Stimulated activated CD4-positive, alpha-beta T cell treated with anti-CD3 and anti-CD28 coated beads, TNF-alpha, amount 100 ng/mL, for 4 hours (primary cell): ENCODE measurements around the gene PHIP.

ENCODE experiments used
- DNase-seq, 3 experiments: peaks; one replicate each; pipeline ENCODE4 v3.0.0-alpha.2; 2020; ENCODE audit warnings: low read depth in 3 of 3

The PHIP gene

DNA sequence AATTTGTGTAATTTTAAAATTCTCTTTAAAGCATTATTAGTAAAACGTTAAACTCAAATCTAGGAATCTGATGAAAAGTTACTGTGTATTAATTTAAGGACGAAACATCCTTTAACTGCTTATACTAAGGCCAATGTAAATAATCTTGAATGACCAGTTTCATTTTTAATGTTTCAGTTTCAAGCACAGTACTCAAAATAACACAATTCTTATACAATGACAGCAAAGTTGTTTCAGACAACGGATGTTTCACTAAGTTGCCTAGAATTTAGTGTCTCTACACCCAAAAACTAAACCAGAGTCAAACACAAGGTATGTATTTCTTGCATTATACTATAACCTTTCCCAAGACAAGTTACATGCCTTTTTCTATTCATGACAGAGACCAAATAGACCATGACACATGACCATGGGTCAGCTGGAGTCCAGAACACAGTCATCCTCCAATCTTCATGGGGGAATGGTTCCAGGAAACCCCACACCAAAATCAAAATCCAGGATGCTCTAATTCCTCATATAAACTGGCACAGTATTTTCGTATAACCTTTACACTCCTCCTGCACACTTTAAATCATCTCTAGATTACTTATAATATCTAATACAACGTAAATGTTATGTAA, 7.7 kb downstream of the PHIP start:
- DNase-seq, result no peak

DNA sequence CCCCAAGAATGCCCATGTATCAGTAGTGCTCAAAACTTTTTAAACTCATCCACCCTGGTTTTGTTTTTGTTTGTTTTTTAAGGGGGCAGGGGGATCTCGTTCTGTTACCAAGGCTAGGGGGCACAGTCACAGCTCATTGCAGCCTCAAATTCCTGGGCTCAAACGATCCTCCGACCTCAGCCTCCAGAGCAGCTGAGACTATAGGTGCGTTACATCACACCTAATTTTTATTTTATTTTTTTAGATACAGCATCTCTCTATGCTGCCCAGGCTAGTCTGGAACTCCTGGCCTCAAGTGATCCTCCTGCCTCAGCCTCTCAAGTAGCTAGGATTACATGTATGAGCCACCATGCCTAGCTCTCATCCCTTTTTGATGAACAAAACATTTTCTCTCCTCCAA, 11.2 kb downstream of the PHIP start:
- DNase-seq, result no peak

DNA sequence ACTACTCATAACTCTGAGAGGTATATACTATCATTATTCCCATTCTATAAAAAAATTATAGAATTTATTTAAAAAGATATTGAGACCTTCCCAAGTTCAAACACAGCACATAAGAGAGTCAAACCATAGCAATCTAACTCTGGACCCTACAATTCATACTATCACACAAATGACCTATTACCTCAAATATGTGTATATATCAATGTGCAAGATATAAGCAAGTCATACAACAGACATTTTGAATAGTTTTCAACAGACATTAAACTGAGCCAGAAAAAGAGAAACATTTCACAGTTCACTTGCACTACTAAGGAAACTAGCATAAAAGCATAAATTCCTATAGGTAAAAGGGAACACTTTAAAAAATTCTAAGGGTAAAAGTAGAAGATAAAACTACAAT, 11.7 kb downstream of the PHIP start:
- DNase-seq, result no peak

DNA sequence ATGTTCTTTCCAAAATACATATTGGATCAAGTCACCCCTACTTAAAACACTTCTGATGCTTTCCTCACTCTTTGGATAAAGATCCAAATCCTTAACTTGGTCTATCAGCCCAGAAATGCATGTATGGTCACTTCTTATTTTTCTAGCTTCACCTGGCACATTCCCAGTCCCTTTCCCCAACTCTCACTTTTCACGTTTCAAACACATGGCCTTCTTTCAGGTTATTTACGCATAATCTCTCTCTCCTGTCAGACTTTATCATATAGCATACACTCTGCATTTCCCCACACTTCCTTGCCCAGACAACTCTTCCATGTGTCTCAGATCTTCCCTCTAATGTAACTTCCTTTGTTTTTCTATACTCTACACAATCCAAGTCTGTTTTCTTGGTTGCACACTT, 12.8 kb downstream of the PHIP start:
- DNase-seq, result no peak

DNA sequence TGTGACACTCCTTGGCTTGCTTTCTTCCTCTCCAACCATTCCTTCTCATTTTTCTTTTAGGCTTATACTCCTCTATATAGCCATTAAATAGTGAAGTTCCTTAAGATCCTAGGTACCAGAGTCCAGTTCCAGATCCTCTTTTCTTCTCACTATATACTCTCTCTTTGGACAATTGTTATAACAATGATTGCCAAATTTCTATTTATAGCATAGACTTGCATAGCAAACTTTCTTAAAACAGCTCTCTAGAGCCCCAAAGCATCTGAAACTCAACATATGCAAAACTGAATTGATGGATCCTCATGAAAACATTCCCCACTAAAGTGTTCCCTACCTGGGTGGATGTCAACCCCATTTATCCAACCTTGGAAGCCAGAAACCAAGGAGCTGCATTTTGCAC, 13.4 kb downstream of the PHIP start:
- DNase-seq, result no peak

DNA sequence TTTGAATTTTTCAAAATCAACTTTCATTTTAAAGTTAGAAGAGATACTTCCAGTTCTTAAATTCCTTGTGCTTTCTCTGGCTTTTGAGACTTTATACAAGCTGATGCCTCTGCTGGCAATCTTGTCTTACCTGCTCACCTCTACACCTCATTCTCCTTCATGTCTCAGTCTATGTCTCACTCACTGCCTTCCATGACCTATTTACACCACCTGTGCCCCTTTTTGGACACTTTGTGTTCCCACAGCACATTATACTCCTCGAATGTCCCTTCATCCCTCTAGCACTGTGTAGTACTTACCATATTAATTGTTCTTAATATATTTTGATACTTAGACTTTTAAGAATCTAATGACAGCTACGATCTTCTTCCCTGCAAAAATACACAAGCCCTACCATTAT, 15.3 kb downstream of the PHIP start:
- no peak for DNase-seq

DNA sequence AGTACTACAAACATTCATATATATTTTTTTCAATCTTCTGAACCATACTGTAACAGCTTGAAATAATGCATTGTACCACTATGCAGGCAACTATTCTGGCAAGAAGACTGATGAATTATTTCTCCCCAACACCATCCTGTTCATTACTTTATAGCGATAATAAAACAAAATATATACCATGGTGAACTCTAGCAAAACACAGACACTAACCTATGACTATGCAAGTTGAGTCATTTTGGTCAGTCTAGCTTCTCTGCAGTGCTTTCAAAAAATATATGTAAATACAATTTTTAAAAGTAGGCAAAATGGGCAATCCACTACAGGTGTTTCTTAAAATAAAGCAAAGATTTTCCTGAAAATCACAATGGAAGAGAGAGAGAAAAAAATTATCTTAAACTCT, 20.3 kb downstream of the PHIP start:
- no peak for DNase-seq

DNA sequence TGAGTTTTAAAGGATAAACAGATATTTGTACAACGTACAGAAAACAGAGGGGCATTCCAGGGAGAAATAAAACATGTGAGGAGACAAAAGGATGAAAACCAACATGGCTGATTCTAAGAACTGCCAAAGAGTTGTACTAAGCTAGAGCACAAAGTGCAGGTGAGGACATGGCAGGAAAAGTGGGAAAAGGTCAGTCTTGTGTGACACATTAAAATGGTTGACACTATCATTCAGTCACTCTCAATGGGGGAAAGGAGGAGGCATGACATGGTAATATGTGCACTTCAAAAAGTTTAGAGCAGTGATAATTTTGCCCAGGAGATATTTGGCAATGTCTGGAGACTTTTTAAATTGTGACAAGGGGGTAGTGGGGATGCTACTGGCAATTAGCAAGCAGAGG, 21.8 kb downstream of the PHIP start:
- DNase-seq, result no peak

DNA sequence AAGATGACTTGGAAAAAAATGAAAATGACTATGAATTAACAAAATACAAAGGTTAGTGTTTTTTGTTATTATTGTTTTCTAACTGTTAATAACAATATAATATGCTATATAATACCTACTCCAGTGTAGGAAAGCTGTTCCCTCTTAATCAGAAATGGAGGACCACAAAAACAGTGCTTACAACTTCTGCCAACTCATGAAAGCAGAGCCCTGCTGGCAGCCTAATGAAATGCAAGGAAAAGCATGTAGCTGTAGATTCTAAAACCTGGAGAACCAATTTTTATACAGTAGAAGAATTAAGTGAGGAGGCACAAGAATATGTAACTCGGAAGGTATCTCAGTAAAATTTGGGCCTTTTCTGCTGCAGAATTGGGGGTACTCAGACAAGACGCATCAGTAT, 29.4 kb downstream of the PHIP start:
- no peak for DNase-seq

DNA sequence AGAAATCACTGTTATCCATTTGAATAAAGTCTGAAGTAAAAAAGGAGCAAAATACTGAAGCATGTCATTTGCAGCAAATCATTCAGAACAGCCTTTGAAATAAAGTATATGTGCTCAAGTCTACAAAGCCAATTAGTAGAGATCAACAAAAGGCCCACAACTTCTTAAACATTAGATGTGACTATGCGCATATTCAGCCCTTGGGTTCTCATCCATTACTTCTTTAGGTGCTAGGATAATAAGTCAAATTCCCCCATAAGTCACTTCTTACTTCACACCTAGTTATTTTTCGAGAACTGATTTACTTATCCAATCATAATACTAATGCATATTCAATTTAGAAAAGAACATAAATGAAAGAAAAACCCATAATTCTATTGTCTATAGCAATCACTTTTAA, 31.0 kb downstream of the PHIP start:
- no peak for DNase-seq

DNA sequence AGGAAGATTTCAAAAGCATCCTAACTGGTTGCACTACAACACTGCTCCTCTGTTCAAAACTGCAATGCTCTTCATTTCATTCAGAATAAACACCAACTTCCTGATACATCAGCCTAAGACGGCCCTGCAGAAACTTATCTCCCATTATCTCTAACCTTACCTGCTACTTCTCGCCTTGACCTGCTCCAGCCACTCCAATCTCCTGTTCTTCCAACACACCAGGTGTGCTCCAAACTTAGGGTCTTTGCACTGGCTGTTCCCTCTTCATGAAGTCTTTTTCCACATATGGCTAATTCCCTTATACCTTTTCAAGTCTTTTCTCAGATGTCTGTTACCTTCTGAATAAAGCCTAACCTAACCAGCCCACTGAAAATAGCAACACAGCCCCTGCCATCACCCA, 32.1 kb downstream of the PHIP start:
- no peak for DNase-seq

DNA sequence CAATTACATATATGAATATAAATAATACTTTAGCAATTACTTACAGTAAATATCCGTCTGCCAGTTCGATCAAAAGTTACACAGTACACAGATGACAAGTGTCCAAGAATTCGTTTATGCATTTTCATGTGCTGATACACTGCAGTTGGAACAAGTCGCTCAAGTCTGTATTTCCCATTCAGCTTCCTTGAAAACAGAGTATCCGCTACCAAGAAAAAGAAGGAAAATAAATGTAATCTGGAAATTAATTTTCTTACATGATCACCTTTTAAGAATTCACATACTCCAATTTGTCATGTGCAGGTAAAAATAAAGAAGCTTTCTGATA, 35.3 kb downstream of the PHIP start:
- DNase-seq, result no peak

DNA sequence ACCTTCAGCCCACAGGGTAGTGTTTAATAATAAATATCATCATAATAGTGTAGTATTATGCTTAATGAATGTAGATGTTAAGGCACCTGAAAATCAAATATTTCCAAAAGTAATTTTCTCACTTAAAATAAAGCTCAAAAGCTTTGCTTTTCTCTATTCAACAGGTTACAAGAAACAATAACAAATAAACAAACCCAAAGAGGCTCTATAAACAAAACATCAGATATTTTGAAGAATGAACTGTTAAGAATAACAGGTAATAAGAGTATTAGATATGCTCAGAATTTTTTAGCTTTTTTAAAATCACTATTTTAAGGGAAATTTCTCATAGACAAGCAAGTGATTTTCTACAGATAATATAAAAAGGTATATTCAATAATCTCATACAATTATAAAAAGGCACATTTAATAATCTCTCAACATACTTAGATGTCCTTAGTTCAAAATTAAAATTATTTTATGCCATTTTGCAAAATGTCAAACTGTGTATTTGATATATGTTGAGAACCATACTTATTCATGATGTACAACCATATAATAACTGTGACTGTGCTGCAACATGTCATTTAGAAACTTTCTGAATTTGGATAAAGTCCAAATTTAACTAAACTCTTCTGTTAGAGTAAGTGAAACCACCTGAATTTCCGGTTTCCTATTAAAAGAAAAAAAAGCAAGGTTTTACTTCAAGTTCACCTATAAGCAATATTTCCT, 35.8 kb downstream of the PHIP start:
- DNase-seq, result no peak

DNA sequence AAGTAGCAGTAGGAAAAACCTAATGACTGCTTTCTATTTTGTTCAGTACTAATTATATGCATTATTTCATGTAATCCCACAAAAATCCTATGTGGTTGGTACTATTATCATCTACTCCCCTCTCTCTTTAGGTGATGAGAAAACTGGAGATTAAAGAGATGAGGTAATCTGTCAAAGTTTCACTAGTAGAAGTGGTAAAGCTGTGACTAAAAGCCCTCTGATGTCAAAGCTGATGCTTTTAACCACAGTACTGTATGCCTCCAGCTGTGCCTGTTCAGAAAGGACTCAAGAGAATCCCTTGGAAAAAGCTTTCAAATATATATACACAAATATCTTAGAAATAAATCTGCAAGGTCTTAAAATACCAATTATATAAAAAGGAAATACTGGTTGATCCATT, 38.0 kb downstream of the PHIP start:
- DNase-seq, result no peak

DNA sequence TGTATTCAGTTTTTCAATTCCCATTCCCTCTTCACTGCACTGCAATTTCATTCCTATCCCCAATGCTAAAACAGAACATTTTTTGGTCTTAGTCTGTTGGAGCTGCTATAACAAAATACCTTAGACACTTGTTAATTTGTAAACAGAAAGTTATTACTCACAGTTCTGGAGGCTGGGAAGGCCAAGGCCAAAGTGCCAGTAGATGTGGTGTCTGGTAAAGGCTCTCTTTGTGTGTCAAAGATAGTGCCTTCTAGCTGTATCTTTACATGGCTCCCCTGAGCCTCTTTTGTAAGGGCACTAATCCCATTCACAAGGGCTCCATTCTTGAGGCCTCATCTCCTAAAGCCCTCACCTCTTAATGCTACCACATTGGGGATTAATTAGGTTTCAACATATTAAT, 40.0 kb downstream of the PHIP start:
- no peak for DNase-seq

DNA sequence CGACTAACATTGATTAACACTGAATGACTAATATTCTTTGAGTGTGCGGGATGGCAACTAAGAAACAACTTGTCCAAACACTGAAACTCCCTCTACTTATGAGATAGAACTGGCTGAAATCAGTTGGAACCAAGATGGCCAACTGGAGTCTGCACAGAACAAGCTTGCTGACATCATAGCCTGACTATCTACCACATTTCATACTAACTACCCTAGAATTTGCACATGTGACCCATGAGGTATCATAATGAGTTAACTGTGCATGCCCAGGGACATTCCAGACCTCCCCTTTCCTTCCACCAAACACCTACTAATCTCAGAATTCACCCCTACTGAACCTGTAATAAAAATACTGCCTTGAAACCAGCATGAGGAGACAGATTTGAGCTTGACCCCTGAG, 43.2 kb downstream of the PHIP start:
- DNase-seq, result no peak

DNA sequence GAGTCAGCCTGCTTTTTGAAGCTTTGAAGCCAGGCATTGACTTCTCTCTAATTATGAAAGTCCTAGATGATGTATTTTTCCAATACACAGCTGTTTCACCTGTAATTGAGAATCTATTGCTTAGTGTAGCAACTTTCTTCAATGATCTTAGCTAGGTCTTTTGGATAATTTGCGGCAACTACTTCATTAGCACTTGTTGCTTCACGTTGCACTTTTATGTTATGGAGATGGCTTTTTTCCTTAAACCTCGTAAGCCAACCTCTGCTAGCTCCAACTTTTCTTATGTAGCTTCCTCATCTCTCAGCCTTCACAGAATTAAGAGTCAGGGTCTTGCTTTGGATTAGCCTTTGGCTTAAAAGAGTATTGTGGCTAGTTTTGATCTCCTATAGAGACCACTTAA, 44.8 kb downstream of the PHIP start:
- DNase-seq, result no peak

DNA sequence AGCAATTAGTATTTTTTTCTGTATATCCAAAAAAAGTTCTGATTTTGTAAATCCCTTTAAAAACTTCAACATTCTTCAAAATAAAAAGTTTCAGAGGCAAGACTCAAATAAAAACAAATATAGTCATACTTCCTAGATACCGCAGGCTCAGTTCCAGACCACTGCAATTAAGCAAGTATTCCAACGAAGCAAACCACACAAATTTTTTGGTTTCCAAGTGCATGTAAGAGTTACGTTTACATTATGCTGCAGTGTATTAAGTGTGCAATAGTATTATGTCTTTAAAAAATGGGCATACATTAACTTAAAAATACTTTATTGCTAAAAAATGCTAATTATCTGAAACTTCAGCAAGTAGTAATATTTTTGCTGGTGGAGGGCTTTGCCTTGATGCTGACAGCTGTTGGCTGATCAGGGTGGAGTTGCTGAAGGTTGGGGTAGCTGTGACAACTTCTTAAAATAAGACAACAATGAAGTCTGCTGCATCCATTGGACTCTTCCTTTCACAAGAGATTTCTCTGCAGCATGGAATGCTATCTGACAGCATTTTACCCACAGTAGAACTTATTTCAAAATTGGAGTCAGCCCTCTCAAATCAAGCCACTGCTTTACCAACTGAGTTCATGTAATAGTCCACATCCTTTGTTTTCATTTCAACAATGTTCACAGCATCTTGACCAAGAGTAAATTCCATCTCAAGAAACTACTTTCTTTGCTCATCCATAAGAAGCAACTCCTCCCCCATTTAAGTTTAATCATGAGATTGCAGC, 46.0 kb downstream of the PHIP start:
- no peak for DNase-seq

DNA sequence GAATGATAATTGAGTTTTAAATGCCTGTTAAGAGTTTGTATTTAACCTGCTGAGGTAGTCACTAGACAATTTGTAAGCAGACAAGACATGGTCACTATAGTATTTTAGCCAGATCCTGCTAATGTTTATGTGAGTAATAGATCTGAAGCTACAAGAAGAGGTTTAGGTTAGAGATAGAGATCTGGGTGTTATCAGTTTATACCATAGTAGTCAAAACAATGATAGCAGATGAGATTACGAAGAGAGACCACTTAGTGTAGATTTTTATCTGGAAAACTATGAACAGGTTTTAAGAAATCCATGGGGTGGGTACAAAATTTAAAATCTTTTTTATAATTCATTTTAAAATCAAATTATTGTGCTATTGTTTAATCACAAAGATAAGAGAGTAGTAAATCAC, 47.5 kb downstream of the PHIP start:
- DNase-seq, result no peak

DNA sequence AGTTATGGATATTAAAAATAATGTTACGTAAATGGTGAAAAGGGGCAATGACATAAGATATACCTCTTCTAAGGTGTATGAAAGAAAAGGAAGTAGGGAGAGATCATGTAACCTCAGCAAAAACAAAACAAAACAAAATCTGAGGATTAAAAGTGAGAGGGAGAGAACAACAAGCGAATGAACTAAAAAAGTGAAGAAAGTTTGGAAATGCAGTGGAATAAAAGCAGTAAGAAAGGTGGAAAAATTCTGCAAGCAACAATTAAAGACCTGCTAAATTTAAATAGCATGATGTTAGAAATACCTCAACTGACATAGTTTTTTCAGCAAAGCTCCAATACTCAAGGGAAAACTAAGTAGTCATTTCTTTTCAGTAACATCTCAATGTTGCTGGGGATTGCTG, 48.0 kb downstream of the PHIP start:
- DNase-seq, result no peak

DNA sequence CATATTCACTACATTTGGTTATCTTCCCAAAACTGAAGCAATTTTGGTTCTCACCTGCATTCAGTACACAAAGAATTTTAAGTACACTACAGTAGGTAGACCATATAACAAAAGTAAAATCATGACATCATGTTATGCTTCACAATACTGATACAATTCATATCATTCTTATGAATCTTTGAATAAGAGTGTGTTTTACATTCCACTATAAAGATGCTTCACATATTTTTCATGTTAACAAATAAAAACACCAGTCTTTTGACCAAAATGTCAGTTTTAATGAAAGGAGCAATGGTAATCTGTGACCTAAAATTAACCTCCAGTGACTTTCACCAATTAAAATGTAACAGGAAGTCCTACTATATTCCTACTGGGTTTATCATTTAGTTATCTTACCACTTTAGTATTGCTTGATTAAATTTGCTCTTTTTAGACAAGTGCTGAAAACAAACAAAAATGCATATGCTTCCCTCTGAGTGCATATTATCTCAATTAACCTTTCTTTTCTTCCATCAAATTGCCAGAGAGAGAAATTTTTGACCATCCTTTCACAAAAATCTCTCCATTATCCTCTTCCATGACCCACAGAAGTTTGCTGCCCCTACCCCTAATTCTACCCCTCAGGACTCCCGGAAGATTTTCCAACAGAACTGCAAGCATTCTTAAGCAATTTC, 49.3 kb downstream of the PHIP start:
- no peak for DNase-seq

DNA sequence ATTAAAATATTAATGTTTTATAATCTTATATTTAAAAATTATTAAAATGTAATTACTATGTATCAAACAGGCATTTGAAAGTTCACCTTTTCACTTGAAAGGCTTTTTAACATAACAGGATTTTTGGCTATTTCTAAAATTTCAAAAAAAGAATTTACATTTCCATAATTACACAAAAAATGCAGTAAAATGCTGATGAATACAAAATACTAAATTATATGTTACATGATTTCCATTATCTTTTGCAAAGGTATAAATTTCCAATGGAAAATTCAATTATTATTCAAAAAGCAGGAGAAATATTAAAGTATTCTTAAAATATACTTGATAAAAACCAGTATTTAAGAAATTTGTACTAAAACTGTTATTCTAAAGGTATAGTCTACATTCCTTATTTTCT, 66.1 kb downstream of the PHIP start:
- DNase-seq, result no peak

DNA sequence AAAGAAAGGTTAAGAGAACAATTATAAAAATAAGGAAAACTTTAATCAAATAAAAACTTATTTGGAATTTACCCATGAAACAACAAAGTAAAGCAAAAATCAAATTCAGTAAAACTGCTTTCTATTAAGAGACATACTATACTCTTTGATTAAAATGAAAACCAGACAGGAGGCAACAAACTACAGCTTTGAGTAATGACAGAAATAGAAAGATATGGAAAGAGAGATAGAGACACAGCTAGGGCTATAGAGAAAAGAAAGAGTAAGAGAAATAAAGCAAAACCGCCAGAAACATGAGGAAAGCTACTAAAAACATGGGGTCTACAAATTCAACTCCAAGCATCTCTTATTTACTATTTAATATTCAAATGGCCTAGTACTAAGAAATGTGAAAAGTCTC, 67.6 kb downstream of the PHIP start:
- no peak for DNase-seq
